WTC11 (cell line): ENCODE data around the gene JOSD2. TPM values are rescaled to one million over a fixed set of nuclear protein-coding genes. Genes with fewer than 3 reads are reported as not detected.

Experiments
- ATAC-seq: fragments of 200-7000 bp; cut with Tn5 transposase; 2 replicates; pipeline ENCODE4 v1.10.0; 2021; ENCODE audit warnings: mild to moderate bottlenecking, moderate library complexity
- CTCF ChIA-PET: fragments of 300-600 bp; sonication (Branson Sonifier 250); formaldehyde crosslinking; loops from one replicate; lab custom pipeline; 2021; ENCODE audit warnings: antibody characterized with exemption; lab: Charles Lee
- POLR2A ChIA-PET: fragments of 350-600 bp; sonication (Branson Sonifier 250); formaldehyde crosslinking; loops from one replicate; lab custom pipeline; 2021; ENCODE audit warnings: antibody characterized with exemption; lab: Charles Lee
- DNase-seq: peaks from one replicate; pipeline ENCODE4 v3.0.0; 2021; ENCODE audit warnings: low spot score
- H3K27ac Mint-ChIP-seq: 2 replicates; pipeline ENCODE4 v1.8.0; 2021; ENCODE audit warnings: mixed read lengths
- H3K27me3 Mint-ChIP-seq: 2 replicates; pipeline ENCODE4 v1.8.0; 2021; ENCODE audit warnings: low read depth, mild to moderate bottlenecking, moderate library complexity, mixed read lengths
- H3K36me3 Mint-ChIP-seq: 2 replicates; pipeline ENCODE4 v1.8.0; 2021; ENCODE audit warnings: mixed read lengths
- H3K4me1 Mint-ChIP-seq: 2 replicates; pipeline ENCODE4 v1.8.0; 2022; ENCODE audit warnings: mixed read lengths
- H3K4me3 Mint-ChIP-seq: 2 replicates; pipeline ENCODE4 v1.8.0; 2021; ENCODE audit warnings: mild to moderate bottlenecking, moderate library complexity, mixed read lengths
- H3K9me3 Mint-ChIP-seq: 2 replicates; pipeline ENCODE4 v1.8.0; 2021; ENCODE audit warnings: mixed read lengths
- CBFB ChIP-seq: sonication (generic); formaldehyde crosslinking; IDR thresholded peaks from 2 replicates; pipeline ENCODE4 v1.8.1; 2022; ENCODE audit warnings: mild to moderate bottlenecking, low read depth, missing genetic modification reagents
- CREB1 ChIP-seq: sonication (generic); formaldehyde crosslinking; IDR thresholded peaks from 2 replicates; pipeline ENCODE4 v1.8.0; 2023; ENCODE audit warnings: mild to moderate bottlenecking, missing genetic modification reagents
- FOXP1 ChIP-seq: sonication (generic); formaldehyde crosslinking; IDR thresholded peaks from 2 replicates; pipeline ENCODE4 v1.8.0; 2022; ENCODE audit warnings: missing genetic modification reagents, mild to moderate bottlenecking, moderate library complexity, borderline replicate concordance
- GTF2I ChIP-seq: fragments of 250-450 bp; sonication (Bioruptor Pico); conservative IDR thresholded peaks from 2 replicates; pipeline ENCODE4 v1.4.0; 2021; ENCODE audit warnings: mild to moderate bottlenecking
- MXD4 ChIP-seq: fragments of 250-450 bp; sonication (Bioruptor Pico); IDR thresholded peaks from 2 replicates; pipeline ENCODE4 v1.8.0; 2021; ENCODE audit warnings: mild to moderate bottlenecking, moderate library complexity, borderline replicate concordance
- NFYB ChIP-seq: sonication (generic); formaldehyde crosslinking; conservative IDR thresholded peaks from 2 replicates; pipeline ENCODE4 v1.8.0; 2022; ENCODE audit warnings: low read depth, missing genetic modification reagents
- NR3C1 ChIP-seq: sonication (generic); formaldehyde crosslinking; conservative IDR thresholded peaks from 2 replicates; pipeline ENCODE4 v1.8.1; 2023; ENCODE audit warnings: low read depth, mild to moderate bottlenecking, missing genetic modification reagents
- SMAD3 ChIP-seq: sonication (generic); formaldehyde crosslinking; IDR thresholded peaks from 2 replicates; pipeline ENCODE4 v1.8.0; 2022; ENCODE audit warnings: missing genetic modification reagents, mild to moderate bottlenecking, borderline replicate concordance
- total RNA-seq: library from RNA; stranded (reverse); gene quantifications from 3 replicates; pipeline ENCODE4 v1.2.3, GENCODE V29; 2021
- TF ChIP-seq, protein P1 (sequence below): sonication (generic); formaldehyde crosslinking; IDR thresholded peaks from 2 replicates; pipeline ENCODE4 v1.8.0; 2023; ENCODE audit warnings: mild to moderate bottlenecking, missing genetic modification reagents
- TF ChIP-seq, protein P2 (sequence below): sonication (generic); formaldehyde crosslinking; IDR thresholded peaks from 2 replicates; pipeline ENCODE4 v1.8.1; 2022; ENCODE audit warnings: missing genetic modification reagents, borderline replicate concordance
- TF ChIP-seq, protein P3 (sequence below): sonication (generic); formaldehyde crosslinking; IDR thresholded peaks from 2 replicates; pipeline ENCODE4 v1.8.1; 2023; ENCODE audit warnings: mild to moderate bottlenecking, missing genetic modification reagents, moderate library complexity
- TF ChIP-seq, protein P4 (sequence below): sonication (generic); formaldehyde crosslinking; IDR thresholded peaks from 2 replicates; pipeline ENCODE4 v1.8.0; 2023; ENCODE audit warnings: missing genetic modification reagents, mild to moderate bottlenecking, borderline replicate concordance
- TF ChIP-seq, protein P5 (sequence below): sonication (generic); formaldehyde crosslinking; IDR thresholded peaks from 2 replicates; pipeline ENCODE4 v1.8.0; 2023; ENCODE audit warnings: missing genetic modification reagents

JOSD2 gene
- total RNA-seq, 1 experiment from 2014 or later: 4.0 TPM

DNA sequence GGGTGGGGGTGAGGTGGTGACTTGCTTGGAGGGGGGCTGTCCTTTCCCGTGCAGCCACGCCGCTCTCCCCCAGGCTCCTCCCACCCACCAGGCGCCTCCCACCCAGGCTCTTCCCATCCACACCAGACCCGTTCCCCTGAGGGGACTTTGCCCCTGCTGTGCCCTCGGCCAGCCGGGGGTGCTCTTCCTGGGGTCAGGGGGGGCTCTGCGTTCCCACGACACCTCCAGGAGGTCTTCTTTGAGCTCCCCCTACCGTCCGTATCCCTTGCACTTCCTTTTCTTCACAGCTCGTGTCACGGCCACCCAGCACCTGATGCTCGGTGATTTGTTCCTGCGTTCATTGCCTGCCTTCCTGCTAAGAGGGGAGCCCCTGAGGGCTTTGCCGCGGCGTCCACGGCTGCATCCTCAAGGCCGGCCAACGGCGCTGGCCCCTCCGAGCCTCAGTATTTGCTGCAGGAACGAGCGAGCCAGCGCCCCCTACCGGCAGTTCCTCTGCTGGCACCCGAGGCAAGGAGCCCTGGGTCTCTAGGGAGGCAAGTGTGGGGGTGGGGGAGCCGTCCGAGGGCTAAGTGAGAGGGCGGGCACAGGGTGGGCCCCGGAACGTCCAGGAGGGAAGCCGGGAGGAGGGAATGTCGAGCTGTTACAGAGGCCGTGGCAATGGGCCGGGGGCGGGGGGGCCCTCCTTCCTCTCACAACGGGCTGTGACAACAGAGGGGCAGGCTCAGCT lies 45.5 kb upstream of the JOSD2 start (continued):
- TF ChIP-seq, protein P1, sequence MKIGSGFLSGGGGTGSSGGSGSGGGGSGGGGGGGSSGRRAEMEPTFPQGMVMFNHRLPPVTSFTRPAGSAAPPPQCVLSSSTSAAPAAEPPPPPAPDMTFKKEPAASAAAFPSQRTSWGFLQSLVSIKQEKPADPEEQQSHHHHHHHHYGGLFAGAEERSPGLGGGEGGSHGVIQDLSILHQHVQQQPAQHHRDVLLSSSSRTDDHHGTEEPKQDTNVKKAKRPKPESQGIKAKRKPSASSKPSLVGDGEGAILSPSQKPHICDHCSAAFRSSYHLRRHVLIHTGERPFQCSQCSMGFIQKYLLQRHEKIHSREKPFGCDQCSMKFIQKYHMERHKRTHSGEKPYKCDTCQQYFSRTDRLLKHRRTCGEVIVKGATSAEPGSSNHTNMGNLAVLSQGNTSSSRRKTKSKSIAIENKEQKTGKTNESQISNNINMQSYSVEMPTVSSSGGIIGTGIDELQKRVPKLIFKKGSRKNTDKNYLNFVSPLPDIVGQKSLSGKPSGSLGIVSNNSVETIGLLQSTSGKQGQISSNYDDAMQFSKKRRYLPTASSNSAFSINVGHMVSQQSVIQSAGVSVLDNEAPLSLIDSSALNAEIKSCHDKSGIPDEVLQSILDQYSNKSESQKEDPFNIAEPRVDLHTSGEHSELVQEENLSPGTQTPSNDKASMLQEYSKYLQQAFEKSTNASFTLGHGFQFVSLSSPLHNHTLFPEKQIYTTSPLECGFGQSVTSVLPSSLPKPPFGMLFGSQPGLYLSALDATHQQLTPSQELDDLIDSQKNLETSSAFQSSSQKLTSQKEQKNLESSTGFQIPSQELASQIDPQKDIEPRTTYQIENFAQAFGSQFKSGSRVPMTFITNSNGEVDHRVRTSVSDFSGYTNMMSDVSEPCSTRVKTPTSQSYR (CRISPR knock-in tag): peak; percentile 24; the same call in 1 of the 2 replicates
- peak; percentile 49; the same call in 1 of the 2 replicates for TF ChIP-seq FOXP1 (CRISPR knock-in tag)

DNA sequence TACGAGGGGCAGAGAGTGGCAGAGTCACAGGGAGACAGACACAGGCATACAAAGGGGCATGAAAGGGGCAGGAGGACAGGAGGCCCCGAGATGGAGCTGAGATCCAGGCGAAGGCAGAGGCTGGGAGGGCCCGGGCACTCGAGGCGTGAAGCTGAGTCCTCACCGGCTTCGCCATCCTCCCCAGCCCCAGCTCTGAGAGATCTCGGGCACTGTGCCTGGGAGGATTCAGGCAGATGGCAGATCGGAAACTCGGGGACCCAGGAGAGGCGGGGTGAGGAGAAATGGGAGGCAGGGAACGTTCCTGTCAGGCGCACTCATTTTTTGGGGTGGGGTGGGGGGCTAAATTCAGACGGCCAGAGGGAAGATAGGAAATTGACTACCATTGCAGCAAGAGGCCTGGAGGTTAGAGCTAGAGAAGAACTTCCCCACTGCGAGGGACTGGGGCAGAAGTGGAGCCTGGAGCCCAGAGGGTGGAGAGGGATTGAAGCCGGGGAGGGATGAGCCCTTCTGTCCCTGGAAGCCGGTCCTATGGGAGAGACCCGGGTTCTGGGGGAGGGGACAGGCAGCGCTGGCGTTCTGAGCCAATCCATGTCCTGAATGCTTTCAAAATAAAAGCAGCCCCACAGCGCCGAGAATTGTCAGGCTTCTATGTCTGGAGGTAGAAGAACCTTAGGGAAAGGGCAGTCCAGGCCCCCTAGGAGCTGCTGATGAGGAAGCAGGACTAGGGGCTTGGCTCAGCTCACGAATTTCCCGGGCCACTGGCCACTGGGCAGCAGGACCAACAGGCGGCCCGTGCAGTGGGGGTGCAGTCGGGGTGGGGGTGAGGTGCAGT lies 44.7 kb upstream of the JOSD2 start:
- POLR2A ChIA-PET: interaction anchor here (0.6 to 1.9 kb wide), 4 partner anchors 18 to 460 kb away, joined by 3 to 5 read pairs (median 4); partner anchors contain the start of gene JOSD2

DNA sequence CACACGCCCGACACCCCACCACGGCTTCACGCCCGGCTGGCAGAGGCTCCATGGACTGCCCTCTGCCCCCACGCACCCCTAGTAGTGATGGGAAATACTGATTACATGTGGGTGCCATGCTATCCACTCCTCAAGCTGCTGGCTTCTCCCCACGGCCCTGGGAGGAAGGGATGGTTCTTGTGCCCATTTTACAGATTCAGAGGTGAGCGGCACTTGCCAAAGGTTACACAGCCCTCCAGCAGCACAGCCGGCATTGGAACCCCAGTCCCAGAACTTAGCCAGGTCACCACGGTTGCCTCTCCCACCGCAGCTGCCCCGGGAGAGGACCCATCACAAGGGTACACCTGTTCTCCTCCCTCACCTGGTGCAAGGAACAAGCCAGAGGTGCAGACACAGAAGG lies 44.0 kb upstream of the JOSD2 start:
- H3K27ac Mint-ChIP-seq: no peak overlapping the region
- no peaks in the 10 kb centered on the region for H3K9me3 Mint-ChIP-seq
- no peak for DNase-seq
- peaks cover 76% of the 10 kb centered on the region for H3K27me3 Mint-ChIP-seq
- peaks cover 18% of the 10 kb centered on the region for H3K4me1 Mint-ChIP-seq
- peak overlapping the region; percentile 99 for H3K4me3 Mint-ChIP-seq
- ChIA-PET CTCF (interaction anchor here (1.2 to 6.7 kb wide), 15 partner anchors 10 to 235 kb away, joined by 3 to 200 read pairs (median 19); partner anchors contain the start of genes ACP4, JOSD2 and KCNC3), POLR2A (interaction anchor here (1.9 kb wide), 1 partner anchor 17 kb away, joined by 5 read pairs; no protein-coding TSS in a partner anchor)
- no peaks in the 10 kb centered on the region for H3K36me3 Mint-ChIP-seq
- ATAC-seq: no peak
- TF ChIP-seq NR3C1 (CRISPR knock-in tag) (no peak), CBFB (CRISPR knock-in tag) (no peak)
- TF ChIP-seq, protein P2, sequence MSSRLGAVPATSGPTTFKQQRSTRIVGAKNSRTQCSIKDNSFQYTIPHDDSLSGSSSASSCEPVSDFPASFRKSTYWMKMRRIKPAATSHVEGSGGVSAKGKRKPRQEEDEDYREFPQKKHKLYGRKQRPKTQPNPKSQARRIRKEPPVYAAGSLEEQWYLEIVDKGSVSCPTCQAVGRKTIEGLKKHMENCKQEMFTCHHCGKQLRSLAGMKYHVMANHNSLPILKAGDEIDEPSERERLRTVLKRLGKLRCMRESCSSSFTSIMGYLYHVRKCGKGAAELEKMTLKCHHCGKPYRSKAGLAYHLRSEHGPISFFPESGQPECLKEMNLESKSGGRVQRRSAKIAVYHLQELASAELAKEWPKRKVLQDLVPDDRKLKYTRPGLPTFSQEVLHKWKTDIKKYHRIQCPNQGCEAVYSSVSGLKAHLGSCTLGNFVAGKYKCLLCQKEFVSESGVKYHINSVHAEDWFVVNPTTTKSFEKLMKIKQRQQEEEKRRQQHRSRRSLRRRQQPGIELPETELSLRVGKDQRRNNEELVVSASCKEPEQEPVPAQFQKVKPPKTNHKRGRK: no peak
- TF ChIP-seq, protein P3, sequence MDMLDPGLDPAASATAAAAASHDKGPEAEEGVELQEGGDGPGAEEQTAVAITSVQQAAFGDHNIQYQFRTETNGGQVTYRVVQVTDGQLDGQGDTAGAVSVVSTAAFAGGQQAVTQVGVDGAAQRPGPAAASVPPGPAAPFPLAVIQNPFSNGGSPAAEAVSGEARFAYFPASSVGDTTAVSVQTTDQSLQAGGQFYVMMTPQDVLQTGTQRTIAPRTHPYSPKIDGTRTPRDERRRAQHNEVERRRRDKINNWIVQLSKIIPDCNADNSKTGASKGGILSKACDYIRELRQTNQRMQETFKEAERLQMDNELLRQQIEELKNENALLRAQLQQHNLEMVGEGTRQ (CRISPR knock-in tag): no peak
- TF ChIP-seq, protein P4, sequence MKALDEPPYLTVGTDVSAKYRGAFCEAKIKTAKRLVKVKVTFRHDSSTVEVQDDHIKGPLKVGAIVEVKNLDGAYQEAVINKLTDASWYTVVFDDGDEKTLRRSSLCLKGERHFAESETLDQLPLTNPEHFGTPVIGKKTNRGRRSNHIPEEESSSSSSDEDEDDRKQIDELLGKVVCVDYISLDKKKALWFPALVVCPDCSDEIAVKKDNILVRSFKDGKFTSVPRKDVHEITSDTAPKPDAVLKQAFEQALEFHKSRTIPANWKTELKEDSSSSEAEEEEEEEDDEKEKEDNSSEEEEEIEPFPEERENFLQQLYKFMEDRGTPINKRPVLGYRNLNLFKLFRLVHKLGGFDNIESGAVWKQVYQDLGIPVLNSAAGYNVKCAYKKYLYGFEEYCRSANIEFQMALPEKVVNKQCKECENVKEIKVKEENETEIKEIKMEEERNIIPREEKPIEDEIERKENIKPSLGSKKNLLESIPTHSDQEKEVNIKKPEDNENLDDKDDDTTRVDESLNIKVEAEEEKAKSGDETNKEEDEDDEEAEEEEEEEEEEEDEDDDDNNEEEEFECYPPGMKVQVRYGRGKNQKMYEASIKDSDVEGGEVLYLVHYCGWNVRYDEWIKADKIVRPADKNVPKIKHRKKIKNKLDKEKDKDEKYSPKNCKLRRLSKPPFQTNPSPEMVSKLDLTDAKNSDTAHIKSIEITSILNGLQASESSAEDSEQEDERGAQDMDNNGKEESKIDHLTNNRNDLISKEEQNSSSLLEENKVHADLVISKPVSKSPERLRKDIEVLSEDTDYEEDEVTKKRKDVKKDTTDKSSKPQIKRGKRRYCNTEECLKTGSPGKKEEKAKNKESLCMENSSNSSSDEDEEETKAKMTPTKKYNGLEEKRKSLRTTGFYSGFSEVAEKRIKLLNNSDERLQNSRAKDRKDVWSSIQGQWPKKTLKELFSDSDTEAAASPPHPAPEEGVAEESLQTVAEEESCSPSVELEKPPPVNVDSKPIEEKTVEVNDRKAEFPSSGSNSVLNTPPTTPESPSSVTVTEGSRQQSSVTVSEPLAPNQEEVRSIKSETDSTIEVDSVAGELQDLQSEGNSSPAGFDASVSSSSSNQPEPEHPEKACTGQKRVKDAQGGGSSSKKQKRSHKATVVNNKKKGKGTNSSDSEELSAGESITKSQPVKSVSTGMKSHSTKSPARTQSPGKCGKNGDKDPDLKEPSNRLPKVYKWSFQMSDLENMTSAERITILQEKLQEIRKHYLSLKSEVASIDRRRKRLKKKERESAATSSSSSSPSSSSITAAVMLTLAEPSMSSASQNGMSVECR (CRISPR knock-in tag): no peak

More for the DNA sequence above, 44.7 kb upstream of the JOSD2 start:
- ATAC-seq (peak; percentile 49), DNase-seq (peak; percentile 68)
- CTCF ChIA-PET: interaction anchor here (0.6 to 6.7 kb wide), 89 partner anchors 8 to 554 kb away, joined by 3 to 200 read pairs (median 6); partner anchors contain the start of genes ACP4, CLEC11A, JOSD2 and KCNC3
- Mint-ChIP-seq H3K27ac (no peak overlapping the region), H3K36me3 (no peaks in the 10 kb centered on the region), H3K9me3 (no peaks in the 10 kb centered on the region), H3K27me3 (peaks cover 70% of the 10 kb centered on the region), H3K4me3 (peak overlapping the region; percentile 99), H3K4me1 (peaks cover 13% of the 10 kb centered on the region)
- no peak for TF ChIP-seq SMAD3 (CRISPR knock-in tag)
- peak; percentile 47; the same call in 1 of the 2 replicates for TF ChIP-seq GTF2I
- TF ChIP-seq, protein P5, sequence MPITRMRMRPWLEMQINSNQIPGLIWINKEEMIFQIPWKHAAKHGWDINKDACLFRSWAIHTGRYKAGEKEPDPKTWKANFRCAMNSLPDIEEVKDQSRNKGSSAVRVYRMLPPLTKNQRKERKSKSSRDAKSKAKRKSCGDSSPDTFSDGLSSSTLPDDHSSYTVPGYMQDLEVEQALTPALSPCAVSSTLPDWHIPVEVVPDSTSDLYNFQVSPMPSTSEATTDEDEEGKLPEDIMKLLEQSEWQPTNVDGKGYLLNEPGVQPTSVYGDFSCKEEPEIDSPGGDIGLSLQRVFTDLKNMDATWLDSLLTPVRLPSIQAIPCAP (CRISPR knock-in tag): no peak
- no peak for TF ChIP-seq MXD4 (CRISPR knock-in tag)
- TF ChIP-seq, protein P1 (CRISPR knock-in tag): no peak
- TF ChIP-seq FOXP1 (CRISPR knock-in tag): no peak
- TF ChIP-seq NFYB (CRISPR knock-in tag): no peak
- TF ChIP-seq CREB1 (CRISPR knock-in tag): no peak
